ENCODE data around the gene TOMM70. TPM values are rescaled to one million over a fixed set of nuclear protein-coding genes. Genes with fewer than 3 reads are reported as not detected.
A peak's percentile ranks its signal among the peaks of the same experiment; 100 is the strongest.

The TOMM70 gene
- total RNA-seq, 1 donor from 2014 or later = 29.6 TPM

- H3K9me3 ChIP-seq = no peaks in the 10 kb centered on the region
- peaks cover 9% of the 10 kb centered on the region for H3K36me3 ChIP-seq
- no peaks in the 10 kb centered on the region for H3K27me3 ChIP-seq
- ATAC-seq (peak; percentile 98), DNase-seq (peak; percentile 95)
- peak within 1 kb of the TSS; percentile 72 for H3K27ac ChIP-seq
- TF ChIP-seq CTCF (IDR thresholded peaks at IDR 0.05) = no peak
- peak within 1 kb of the TSS; percentile 73 for H3K4me3 ChIP-seq
- peaks cover 6% of the 10 kb centered on the region for H3K4me1 ChIP-seq
- intact Hi-C loops (cut with DNase I) = no loop called here
Measured at GRCh38 chr3:100334488-100335351, 66.2 kb downstream of the TOMM70 start, which contains the start of gene NIT2. Gene NIT2 (plus strand): TSS chr3:100334757. CDS start chr3:100334792, 35 bp downstream.

DNA sequence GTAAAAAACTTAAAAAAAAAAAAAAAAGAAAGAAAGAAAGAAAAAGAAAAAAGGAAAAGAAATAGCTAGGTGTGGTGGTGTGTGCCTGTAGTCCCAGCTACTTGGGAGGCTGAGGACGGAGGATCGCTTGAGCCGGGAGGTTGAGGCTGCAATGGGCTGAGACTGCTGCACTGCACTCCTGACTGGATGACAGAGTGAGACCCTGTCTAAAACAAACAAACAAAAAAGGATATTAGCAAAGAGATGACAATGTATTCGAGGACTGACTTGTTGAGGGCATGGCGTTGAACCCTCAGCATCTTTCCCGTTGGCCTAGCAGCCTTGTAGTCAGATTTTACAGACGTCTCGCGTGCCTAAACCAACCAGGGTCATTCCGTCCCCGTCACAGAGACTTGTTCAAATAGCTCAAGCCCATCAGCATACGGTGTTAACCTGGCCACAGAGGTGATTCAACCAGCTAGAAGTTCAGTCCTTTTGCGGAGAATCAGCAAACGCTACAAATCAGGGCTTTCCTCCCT lies 66.9 kb downstream of the TOMM70 start:
- no peak for TF ChIP-seq CTCF (IDR thresholded peaks at IDR 0.05)
- no peaks in the 10 kb centered on the region for H3K9me3 ChIP-seq
- H3K27me3 ChIP-seq = no peaks in the 10 kb centered on the region
- intact Hi-C loops (cut with DNase I) = no loop called here
- DNase-seq (no peak), ATAC-seq (no peak)
- H3K4me1 ChIP-seq = peaks cover 6% of the 10 kb centered on the region
- peaks cover 2% of the 10 kb centered on the region for H3K36me3 ChIP-seq
- peak overlapping the region; percentile 72 for H3K27ac ChIP-seq
- H3K4me3 ChIP-seq = peak overlapping the region; percentile 73

GRCh38 chr3:100333051-100333450 lies 67.8 kb downstream of the TOMM70 start:
- H3K4me1 ChIP-seq = peaks cover 6% of the 10 kb centered on the region
- intact Hi-C loops (cut with DNase I) = no loop called here
- no peak overlapping the region for H3K4me3 ChIP-seq
- DNase-seq = no peak
- no peak for ATAC-seq
- H3K27me3 ChIP-seq = no peaks in the 10 kb centered on the region
- no peak for TF ChIP-seq CTCF (IDR thresholded peaks at IDR 0.05)
- no peaks in the 10 kb centered on the region for H3K36me3 ChIP-seq
- no peak overlapping the region for H3K27ac ChIP-seq
- no peaks in the 10 kb centered on the region for H3K9me3 ChIP-seq

GRCh38 chr3:100331660-100332059 lies 69.2 kb downstream of the TOMM70 start:
- intact Hi-C loops (cut with DNase I) = no loop called here

GRCh38 chr3:100330651-100331050 lies 70.2 kb downstream of the TOMM70 start:
- ATAC-seq (no peak), DNase-seq (no peak)
- peaks cover 8% of the 10 kb centered on the region for H3K36me3 ChIP-seq
- H3K27me3 ChIP-seq = no peaks in the 10 kb centered on the region
- peaks cover 6% of the 10 kb centered on the region for H3K4me1 ChIP-seq
- no peak overlapping the region for H3K27ac ChIP-seq
- no peak for TF ChIP-seq CTCF (IDR thresholded peaks at IDR 0.05)
- H3K9me3 ChIP-seq = no peaks in the 10 kb centered on the region
- H3K4me3 ChIP-seq = no peak overlapping the region
- intact Hi-C loops (cut with DNase I) = no loop called here

More at GRCh38 chr3:100331660-100332059, 69.2 kb downstream of the TOMM70 start:
- Histone ChIP-seq H3K27me3 (no peaks in the 10 kb centered on the region), H3K4me3 (no peak overlapping the region), H3K27ac (no peak overlapping the region), H3K9me3 (no peaks in the 10 kb centered on the region), H3K4me1 (peaks cover 6% of the 10 kb centered on the region), H3K36me3 (no peaks in the 10 kb centered on the region)
- no peak for TF ChIP-seq CTCF (IDR thresholded peaks at IDR 0.05)
- ATAC-seq = no peak
- no peak for DNase-seq

Measured in upper lobe of right lung (tissue), 1 donor.